NCI-H2171 (cell line): ENCODE data around the gene EAPP.
"Not testable (repeated sequence)": the region's sequence is repeated elsewhere in the genome, so short reads cannot be mapped to it uniquely, and the experiment has no call there.

ENCODE experiments used
- DNase-seq: peaks from one replicate; lab custom pipeline; 2025; lab: John Stamatoyannopoulos, UW

EAPP gene

GRCh38 chr14:34482463-34482862 is 57.0 kb downstream of the EAPP start:
- no peak for DNase-seq

- DNase-seq, result no peak
Observed at GRCh38 chr14:34479694-34480093, 59.8 kb downstream of the EAPP start.

GRCh38 chr14:34478261-34478660 is 61.2 kb downstream of the EAPP start:
- no peak for DNase-seq

GRCh38 chr14:34476036-34476435 is 63.5 kb downstream of the EAPP start:
- not testable (repeated sequence) for DNase-seq

GRCh38 chr14:34475163-34475562 is 64.3 kb downstream of the EAPP start:
- no peak for DNase-seq

- DNase-seq, result no peak
Observed at GRCh38 chr14:34474187-34474679, 65.3 kb downstream of the EAPP start.

GRCh38 chr14:34472706-34473279 is 66.7 kb downstream of the EAPP start:
- no peak for DNase-seq

- DNase-seq, result no peak
Observed at GRCh38 chr14:34470319-34470718, 69.2 kb downstream of the EAPP start.

GRCh38 chr14:34466691-34467090 is 72.8 kb downstream of the EAPP start:
- no peak for DNase-seq
